Gastrocnemius medialis (tissue), 4 donors: ENCODE results near the gene BMPR1A.

Source experiments
- CTCF ChIP-seq, 5 experiments: fragments of 450-650 bp in 3 of 5; fragments of 200-600 bp in 2 of 5; sonication (generic) in 2 of 5; IDR thresholded peaks in 4 of 5; conservative IDR thresholded peaks in 1 of 5; 1 replicate in 4 of 5; 2 replicates in 1 of 5; pipeline ENCODE4 v1.5.1; 2016 to 2019; ENCODE audit warnings: antibody characterized with exemption in 5 of 5, mild to moderate bottlenecking in 3 of 5, moderate library complexity in 3 of 5
- POLR2A ChIP-seq, 2 donors: fragments of 450-650 bp; IDR thresholded peaks; one replicate each; pipeline ENCODE4 v1.6.1; 2017; ENCODE audit warnings: antibody characterized with exemption in 2 of 2, mild to moderate bottlenecking in 2 of 2, moderate library complexity in 2 of 2

DNA sequence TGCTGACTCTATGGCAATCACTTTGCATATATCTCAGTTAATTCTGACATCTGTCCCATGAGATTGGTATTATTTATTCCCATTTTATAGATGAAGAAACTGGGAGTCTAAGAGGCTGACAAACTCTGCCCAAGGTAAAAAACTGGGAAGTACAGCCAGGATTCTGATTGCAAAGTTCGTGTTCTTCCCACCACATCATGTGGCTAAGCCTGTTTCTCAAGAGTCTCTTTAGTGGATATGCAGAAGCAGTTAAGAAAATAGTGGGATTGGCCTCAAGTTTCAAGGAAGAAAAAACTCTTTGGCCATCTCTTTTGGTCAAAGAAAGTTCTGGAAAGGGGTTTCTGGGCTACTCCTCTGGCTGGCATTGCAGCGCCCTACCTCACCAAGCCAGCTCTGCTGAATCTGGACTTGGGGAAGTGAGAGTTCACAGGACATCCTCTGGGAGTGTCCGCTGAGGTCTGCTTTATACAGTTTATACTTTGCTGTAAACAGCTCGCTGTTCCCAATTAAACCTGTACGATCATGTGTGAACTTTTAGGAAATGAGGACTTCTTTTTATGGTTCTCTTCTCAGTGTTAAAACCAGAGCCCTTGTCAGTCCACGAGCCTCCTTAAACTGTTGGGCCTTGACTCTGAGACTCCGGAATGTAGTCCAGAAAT lies 12.2 kb upstream of the BMPR1A start:
- TF ChIP-seq POLR2A (IDR thresholded peaks at IDR 0.05): no peak
- TF ChIP-seq CTCF (IDR thresholded peaks at IDR 0.05 in 4 of 5, conservative IDR thresholded peaks at IDR 0.05 in 1 of 5): no peak
